ENCODE data around the gene PNCK.
"Not testable (repeated sequence)": the region's sequence is repeated elsewhere in the genome, so short reads cannot be mapped to it uniquely, and the experiment has no call there.

Gene PNCK

GRCh38 chrX:153692611-153693156, 19.1 kb upstream of the PNCK start:
- TF ChIP-seq CTCF (IDR thresholded peaks at IDR 0.05; ENCODE audit: low read depth, low read length) = no peak
- Histone ChIP-seq H3K9me3 (no peaks in the 10 kb centered on the region), H3K36me3 (0 out of 2 replicates have a peak, but pooled peaks cover 4% of the 10 kb centered on the region), H3K4me3 (ENCODE audit: low read depth, low read length) (no peak overlapping the region), H3K4me1 (no peaks in the 10 kb centered on the region), H3K27me3 (no peaks in the 10 kb centered on the region)
- DNase-seq = no peak

GRCh38 chrX:153692003-153692402, 18.4 kb upstream of the PNCK start:
- H3K9me3 ChIP-seq = no peaks in the 10 kb centered on the region
- no peak for TF ChIP-seq CTCF (IDR thresholded peaks at IDR 0.05; ENCODE audit: low read depth, low read length)
- 0 out of 2 replicates have a peak, but pooled peaks cover 4% of the 10 kb centered on the region for H3K36me3 ChIP-seq
- DNase-seq = no peak
- H3K27me3 ChIP-seq = no peaks in the 10 kb centered on the region
- H3K4me3 ChIP-seq (ENCODE audit: low read depth, low read length) = no peak overlapping the region
- no peaks in the 10 kb centered on the region for H3K4me1 ChIP-seq

DNA sequence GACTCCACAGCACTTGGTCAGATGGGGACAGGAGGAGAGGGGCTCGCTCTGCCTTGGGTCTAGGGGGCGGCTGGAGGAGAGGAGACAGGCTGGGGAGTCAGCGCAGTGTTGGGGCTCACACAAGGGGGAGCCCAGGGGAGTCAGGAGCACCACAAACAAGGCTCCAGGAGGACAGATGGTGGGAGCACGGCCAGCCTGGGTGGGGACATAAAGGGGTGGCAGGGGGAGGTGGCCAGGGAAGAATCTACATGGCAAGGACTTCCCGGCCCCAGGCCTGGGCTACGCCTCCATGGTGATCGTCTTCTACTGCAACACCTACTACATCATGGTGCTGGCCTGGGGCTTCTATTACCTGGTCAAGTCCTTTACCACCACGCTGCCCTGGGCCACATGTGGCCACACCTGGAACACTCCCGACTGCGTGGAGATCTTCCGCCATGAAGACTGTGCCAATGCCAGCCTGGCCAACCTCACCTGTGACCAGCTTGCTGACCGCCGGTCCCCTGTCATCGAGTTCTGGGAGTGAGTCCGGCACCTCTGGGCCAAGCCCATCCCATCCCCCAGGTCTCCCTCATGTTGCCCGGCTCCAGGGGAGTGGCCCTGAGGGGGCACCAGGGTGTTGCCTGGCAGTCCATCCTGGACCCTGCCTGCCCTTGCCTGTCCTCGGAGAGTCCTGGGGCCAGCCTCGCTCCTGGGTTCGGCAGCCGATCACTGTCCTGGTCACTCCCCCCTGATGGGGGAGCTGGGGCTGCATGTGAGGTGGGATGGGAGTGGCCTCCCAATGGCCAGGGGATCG, 17.6 kb upstream of the PNCK start:
- not testable (repeated sequence) for H3K9me3 ChIP-seq; H3K4me1 ChIP-seq; H3K4me3 ChIP-seq (ENCODE audit: low read depth, low read length); H3K27me3 ChIP-seq; DNase-seq; H3K36me3 ChIP-seq

DNA sequence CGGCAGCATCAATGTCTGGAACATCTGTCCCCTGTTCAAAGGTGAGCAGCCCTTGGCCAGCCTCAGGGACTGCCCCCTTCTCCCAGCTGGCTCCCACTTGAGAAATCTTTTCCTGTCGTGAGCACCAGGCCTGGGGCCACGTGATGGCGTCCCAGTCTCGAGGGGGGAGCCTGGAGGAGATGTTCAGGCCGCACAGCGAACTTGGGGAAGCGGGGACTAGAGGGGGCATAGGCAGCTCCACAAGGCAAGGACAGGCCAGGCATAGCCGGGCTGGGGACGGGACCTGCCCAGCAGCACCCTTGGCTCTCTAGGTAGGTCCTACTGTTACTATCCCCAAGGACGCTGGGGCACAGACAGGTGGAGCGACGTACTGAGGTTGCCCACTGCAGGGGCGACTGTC, 16.9 kb upstream of the PNCK start:
- H3K4me1 ChIP-seq = no peaks in the 10 kb centered on the region
- H3K4me3 ChIP-seq (ENCODE audit: low read depth, low read length) = no peak overlapping the region
- no peak for DNase-seq
- H3K36me3 ChIP-seq = 0 out of 2 replicates have a peak, but pooled peaks cover 4% of the 10 kb centered on the region
- TF ChIP-seq CTCF (IDR thresholded peaks at IDR 0.05; ENCODE audit: low read depth, low read length) = no peak
- no peaks in the 10 kb centered on the region for H3K9me3 ChIP-seq
- no peaks in the 10 kb centered on the region for H3K27me3 ChIP-seq

GRCh38 chrX:153689654-153690465, 16.2 kb upstream of the PNCK start:
- Histone ChIP-seq H3K4me1 (no peaks in the 10 kb centered on the region), H3K36me3 (0 out of 2 replicates have a peak, but pooled peaks cover 4% of the 10 kb centered on the region), H3K27me3 (no peaks in the 10 kb centered on the region), H3K4me3 (ENCODE audit: low read depth, low read length) (peak overlapping the region; percentile 52), H3K9me3 (no peaks in the 10 kb centered on the region)
- TF ChIP-seq CTCF (IDR thresholded peaks at IDR 0.05; ENCODE audit: low read depth, low read length) = peak; percentile 44
- peak; percentile 64 for DNase-seq

- no peaks in the 10 kb centered on the region for H3K4me1 ChIP-seq
- no peak for TF ChIP-seq CTCF (IDR thresholded peaks at IDR 0.05; ENCODE audit: low read depth, low read length)
- H3K9me3 ChIP-seq = no peaks in the 10 kb centered on the region
- H3K27me3 ChIP-seq = no peaks in the 10 kb centered on the region
- H3K4me3 ChIP-seq (ENCODE audit: low read depth, low read length) = peak overlapping the region; percentile 52
- peak; percentile 57 for DNase-seq
- H3K36me3 ChIP-seq = 0 out of 2 replicates have a peak, but pooled peaks cover 4% of the 10 kb centered on the region
These were observed 15.4 kb upstream of the PNCK start for GRCh38 chrX:153688911-153689590.

Data from BE2C (cell line).